ENCODE data around the gene ASAP2. TPM values are rescaled to one million over a fixed set of nuclear protein-coding genes. Genes with fewer than 3 reads are reported as not detected.
A peak's percentile ranks its signal among the peaks of the same experiment; 100 is the strongest.

ASAP2 gene
- total RNA-seq, 1 donor = 66.2 TPM

- H4K20me1 ChIP-seq (ENCODE audit: insufficient read depth, low read length) = no peaks in the 10 kb centered on the region
- H3K27me3 ChIP-seq (ENCODE audit: insufficient read depth, low read length) = no peaks in the 10 kb centered on the region
- peaks cover 10% of the 10 kb centered on the region for H3K79me2 ChIP-seq (ENCODE audit: insufficient read depth, low read length)
- TF ChIP-seq, protein P1, sequence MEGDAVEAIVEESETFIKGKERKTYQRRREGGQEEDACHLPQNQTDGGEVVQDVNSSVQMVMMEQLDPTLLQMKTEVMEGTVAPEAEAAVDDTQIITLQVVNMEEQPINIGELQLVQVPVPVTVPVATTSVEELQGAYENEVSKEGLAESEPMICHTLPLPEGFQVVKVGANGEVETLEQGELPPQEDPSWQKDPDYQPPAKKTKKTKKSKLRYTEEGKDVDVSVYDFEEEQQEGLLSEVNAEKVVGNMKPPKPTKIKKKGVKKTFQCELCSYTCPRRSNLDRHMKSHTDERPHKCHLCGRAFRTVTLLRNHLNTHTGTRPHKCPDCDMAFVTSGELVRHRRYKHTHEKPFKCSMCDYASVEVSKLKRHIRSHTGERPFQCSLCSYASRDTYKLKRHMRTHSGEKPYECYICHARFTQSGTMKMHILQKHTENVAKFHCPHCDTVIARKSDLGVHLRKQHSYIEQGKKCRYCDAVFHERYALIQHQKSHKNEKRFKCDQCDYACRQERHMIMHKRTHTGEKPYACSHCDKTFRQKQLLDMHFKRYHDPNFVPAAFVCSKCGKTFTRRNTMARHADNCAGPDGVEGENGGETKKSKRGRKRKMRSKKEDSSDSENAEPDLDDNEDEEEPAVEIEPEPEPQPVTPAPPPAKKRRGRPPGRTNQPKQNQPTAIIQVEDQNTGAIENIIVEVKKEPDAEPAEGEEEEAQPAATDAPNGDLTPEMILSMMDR (IDR thresholded peaks at IDR 0.05; ENCODE audit: extremely low read depth, low read depth, low read length) = no peak
- no peaks in the 10 kb centered on the region for H3K9me3 ChIP-seq (ENCODE audit: low read depth, low read length)
- peak; percentile 46 for DNase-seq (ENCODE audit: insufficient read length, low spot score, missing footprints)
- H3K4me2 ChIP-seq (ENCODE audit: insufficient read depth, low read length) = no peak overlapping the region
- H3K4me1 ChIP-seq (ENCODE audit: insufficient read depth, low read length) = peaks cover 28% of the 10 kb centered on the region
- peak overlapping the region; percentile 17 for H3K27ac ChIP-seq (ENCODE audit: low read depth, low read length)
- no peak overlapping the region for H3K4me3 ChIP-seq (ENCODE audit: insufficient read depth, low read length)
- H2AFZ ChIP-seq (ENCODE audit: low read length) = no peak overlapping the region
- H3K36me3 ChIP-seq (ENCODE audit: insufficient read depth, low read length) = peaks cover 68% of the 10 kb centered on the region
These were observed 176.1 kb downstream of the ASAP2 start for GRCh38 chr2:9382604-9383235.

DNA sequence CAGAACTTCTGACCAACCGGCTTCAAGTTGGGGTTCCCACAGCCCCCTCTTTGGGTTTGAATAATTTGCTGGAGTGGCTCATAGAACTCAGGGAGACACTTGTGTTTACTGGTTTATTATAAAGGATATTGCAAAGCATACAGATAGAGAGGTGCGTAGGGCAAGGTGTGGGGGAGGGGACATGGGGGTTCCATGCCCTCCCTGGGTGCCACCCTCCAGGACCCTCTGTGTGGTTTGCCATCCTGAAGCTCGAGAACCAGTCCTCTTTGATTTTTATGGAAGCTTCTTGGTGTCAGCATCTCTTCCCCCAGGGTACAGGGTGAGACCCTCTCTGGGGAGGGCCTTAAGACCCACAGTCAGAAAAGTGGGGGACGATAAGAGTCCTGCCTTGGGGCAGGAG, 177.9 kb downstream of the ASAP2 start:
- Histone ChIP-seq H3K36me3 (ENCODE audit: insufficient read depth, low read length) (peaks cover 70% of the 10 kb centered on the region), H3K4me1 (ENCODE audit: insufficient read depth, low read length) (peaks cover 18% of the 10 kb centered on the region), H3K4me2 (ENCODE audit: insufficient read depth, low read length) (no peak overlapping the region), H4K20me1 (ENCODE audit: insufficient read depth, low read length) (no peaks in the 10 kb centered on the region), H3K27me3 (ENCODE audit: insufficient read depth, low read length) (no peaks in the 10 kb centered on the region), H2AFZ (ENCODE audit: low read length) (no peak overlapping the region), H3K4me3 (ENCODE audit: insufficient read depth, low read length) (no peak overlapping the region), H3K9me3 (ENCODE audit: low read depth, low read length) (no peaks in the 10 kb centered on the region), H3K79me2 (ENCODE audit: insufficient read depth, low read length) (no peaks in the 10 kb centered on the region), H3K27ac (ENCODE audit: low read depth, low read length) (no peak overlapping the region)
- TF ChIP-seq, protein P1 (IDR thresholded peaks at IDR 0.05; ENCODE audit: extremely low read depth, low read depth, low read length) = no peak
- DNase-seq (ENCODE audit: insufficient read length, low spot score, missing footprints) = no peak

DNA sequence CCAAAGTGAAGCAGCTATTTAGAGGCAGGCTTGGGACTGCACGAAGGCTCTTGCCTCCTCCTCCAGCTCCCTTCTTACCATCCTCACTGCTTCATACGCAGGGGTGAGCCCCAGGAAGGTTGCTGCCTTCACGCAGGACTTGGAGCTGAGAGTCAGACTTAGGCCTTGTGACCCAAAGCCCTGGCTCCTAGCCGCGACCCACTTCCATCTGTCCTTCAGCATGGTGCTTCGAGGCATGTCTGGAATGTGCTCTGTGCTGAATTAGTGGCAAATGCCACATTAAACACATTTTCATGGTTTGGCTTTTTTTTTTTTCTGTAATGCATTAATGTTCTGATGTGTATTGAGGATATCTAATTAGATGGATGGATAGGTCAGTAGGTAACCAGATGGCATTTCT, 179.2 kb downstream of the ASAP2 start:
- TF ChIP-seq, protein P1 (IDR thresholded peaks at IDR 0.05; ENCODE audit: extremely low read depth, low read depth, low read length) = no peak
- DNase-seq (ENCODE audit: insufficient read length, low spot score, missing footprints) = no peak
- H3K79me2 ChIP-seq (ENCODE audit: insufficient read depth, low read length) = no peaks in the 10 kb centered on the region
- H3K27ac ChIP-seq (ENCODE audit: low read depth, low read length) = no peak overlapping the region
- no peaks in the 10 kb centered on the region for H3K9me3 ChIP-seq (ENCODE audit: low read depth, low read length)
- no peak overlapping the region for H2AFZ ChIP-seq (ENCODE audit: low read length)
- no peaks in the 10 kb centered on the region for H4K20me1 ChIP-seq (ENCODE audit: insufficient read depth, low read length)
- H3K4me1 ChIP-seq (ENCODE audit: insufficient read depth, low read length) = peaks cover 14% of the 10 kb centered on the region
- H3K4me2 ChIP-seq (ENCODE audit: insufficient read depth, low read length) = no peak overlapping the region
- H3K36me3 ChIP-seq (ENCODE audit: insufficient read depth, low read length) = peaks cover 74% of the 10 kb centered on the region
- no peak overlapping the region for H3K4me3 ChIP-seq (ENCODE audit: insufficient read depth, low read length)
- H3K27me3 ChIP-seq (ENCODE audit: insufficient read depth, low read length) = no peaks in the 10 kb centered on the region

GRCh38 chr2:9388199-9388681, 181.6 kb downstream of the ASAP2 start:
- Histone ChIP-seq H3K79me2 (ENCODE audit: insufficient read depth, low read length) (no peaks in the 10 kb centered on the region), H3K4me2 (ENCODE audit: insufficient read depth, low read length) (no peak overlapping the region), H3K36me3 (ENCODE audit: insufficient read depth, low read length) (peaks cover 75% of the 10 kb centered on the region), H3K27ac (ENCODE audit: low read depth, low read length) (no peak overlapping the region), H3K4me1 (ENCODE audit: insufficient read depth, low read length) (no peaks in the 10 kb centered on the region), H4K20me1 (ENCODE audit: insufficient read depth, low read length) (no peaks in the 10 kb centered on the region), H3K9me3 (ENCODE audit: low read depth, low read length) (no peaks in the 10 kb centered on the region), H2AFZ (ENCODE audit: low read length) (no peak overlapping the region), H3K4me3 (ENCODE audit: insufficient read depth, low read length) (no peak overlapping the region), H3K27me3 (ENCODE audit: insufficient read depth, low read length) (no peaks in the 10 kb centered on the region)
- DNase-seq (ENCODE audit: insufficient read length, low spot score, missing footprints) = peak; percentile 22
- TF ChIP-seq, protein P1 (IDR thresholded peaks at IDR 0.05; ENCODE audit: extremely low read depth, low read depth, low read length) = no peak

Data from osteoblast (primary cell).